Body of pancreas (tissue), 4 donors: Measurements from ENCODE around the gene EXD3.

Experiments
- POLR2A ChIP-seq, 3 donors: fragments of 450-650 bp; IDR thresholded peaks; one replicate each; pipeline ENCODE4 v1.6.1; 2016; ENCODE audit warnings: antibody characterized with exemption in 3 of 3, mild to moderate bottlenecking in 2 of 3
- TF ChIP-seq, protein P1 (sequence below), 7 experiments: fragments of 450-650 bp in 4 of 7; fragments of 200-600 bp in 3 of 7; sonication (generic) in 3 of 7; IDR thresholded peaks; one replicate each; pipeline ENCODE4 v1.5.1; 2016 to 2019; ENCODE audit warnings: antibody characterized with exemption in 7 of 7

DNA sequence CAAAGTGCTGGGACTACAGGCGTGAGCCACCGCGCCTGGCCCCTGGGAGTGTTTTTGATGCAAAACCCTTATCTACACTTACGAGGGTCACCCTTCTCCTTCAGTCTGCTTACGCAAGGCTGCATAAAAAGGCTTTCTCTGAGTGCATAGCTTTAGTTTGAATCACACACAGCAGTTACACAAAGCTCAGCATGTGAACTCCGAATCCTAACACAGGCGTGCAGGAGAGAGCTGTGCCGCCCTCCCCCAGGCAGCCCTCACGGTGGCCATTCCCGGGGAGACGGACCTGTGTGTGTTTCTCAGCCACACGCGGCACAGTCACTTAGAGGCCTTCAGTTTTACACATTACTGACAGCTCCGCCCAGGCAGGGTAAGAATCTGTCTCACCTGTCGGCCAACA is 26.7 kb downstream of the EXD3 start:
- TF ChIP-seq, protein P1, sequence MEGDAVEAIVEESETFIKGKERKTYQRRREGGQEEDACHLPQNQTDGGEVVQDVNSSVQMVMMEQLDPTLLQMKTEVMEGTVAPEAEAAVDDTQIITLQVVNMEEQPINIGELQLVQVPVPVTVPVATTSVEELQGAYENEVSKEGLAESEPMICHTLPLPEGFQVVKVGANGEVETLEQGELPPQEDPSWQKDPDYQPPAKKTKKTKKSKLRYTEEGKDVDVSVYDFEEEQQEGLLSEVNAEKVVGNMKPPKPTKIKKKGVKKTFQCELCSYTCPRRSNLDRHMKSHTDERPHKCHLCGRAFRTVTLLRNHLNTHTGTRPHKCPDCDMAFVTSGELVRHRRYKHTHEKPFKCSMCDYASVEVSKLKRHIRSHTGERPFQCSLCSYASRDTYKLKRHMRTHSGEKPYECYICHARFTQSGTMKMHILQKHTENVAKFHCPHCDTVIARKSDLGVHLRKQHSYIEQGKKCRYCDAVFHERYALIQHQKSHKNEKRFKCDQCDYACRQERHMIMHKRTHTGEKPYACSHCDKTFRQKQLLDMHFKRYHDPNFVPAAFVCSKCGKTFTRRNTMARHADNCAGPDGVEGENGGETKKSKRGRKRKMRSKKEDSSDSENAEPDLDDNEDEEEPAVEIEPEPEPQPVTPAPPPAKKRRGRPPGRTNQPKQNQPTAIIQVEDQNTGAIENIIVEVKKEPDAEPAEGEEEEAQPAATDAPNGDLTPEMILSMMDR (IDR thresholded peaks at IDR 0.05): no peak
- TF ChIP-seq POLR2A (IDR thresholded peaks at IDR 0.05): no peak
